ENCODE results near the gene PCYT2.
"Not testable (repeated sequence)": the region's sequence is repeated elsewhere in the genome, so short reads cannot be mapped to it uniquely, and the experiment has no call there.

Gene PCYT2

DNA sequence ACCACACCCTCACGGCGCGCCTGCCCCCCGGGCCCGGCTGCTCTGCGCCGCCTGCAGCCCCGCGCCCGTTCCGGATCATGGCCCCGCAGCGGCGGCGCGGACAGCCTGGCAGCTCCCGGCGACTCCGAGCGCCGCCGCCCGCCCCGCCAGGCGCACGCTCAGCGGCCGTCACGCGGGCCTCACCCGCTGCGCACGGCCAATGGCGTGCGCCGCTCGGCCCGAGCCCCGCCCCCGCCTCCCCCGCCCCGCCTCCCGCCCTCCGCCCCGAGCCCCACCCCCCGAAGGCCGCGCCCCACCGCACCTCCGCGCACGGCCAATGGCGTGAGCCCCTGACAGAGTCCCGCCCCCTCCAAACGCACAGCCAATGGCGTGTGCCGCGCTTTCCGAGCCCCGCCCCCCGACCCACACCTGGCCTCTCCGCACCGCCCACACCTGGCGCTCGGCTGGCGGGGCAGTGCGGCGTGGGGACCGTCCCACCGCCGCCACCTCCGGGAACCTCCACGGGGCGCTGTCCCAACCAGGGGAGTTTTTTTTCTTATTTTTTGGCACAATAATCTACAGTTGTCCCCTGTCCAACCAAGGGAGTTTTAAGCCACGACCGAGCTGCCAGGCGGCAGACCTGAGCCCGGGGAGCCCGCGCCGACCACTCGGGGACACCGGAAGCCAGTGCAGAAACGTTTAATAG, at the start of gene PCYT2:
PCYT2 (minus strand) TSS at position 123 of the 685 bp plus-strand sequence; CDS start at position 79, 44 bp downstream.
- DNase-seq, result peak; percentile 90

- DNase-seq, result no peak
Observed at GRCh38 chr17:81960130-81960958, 49.1 kb upstream of the PCYT2 start.

DNA sequence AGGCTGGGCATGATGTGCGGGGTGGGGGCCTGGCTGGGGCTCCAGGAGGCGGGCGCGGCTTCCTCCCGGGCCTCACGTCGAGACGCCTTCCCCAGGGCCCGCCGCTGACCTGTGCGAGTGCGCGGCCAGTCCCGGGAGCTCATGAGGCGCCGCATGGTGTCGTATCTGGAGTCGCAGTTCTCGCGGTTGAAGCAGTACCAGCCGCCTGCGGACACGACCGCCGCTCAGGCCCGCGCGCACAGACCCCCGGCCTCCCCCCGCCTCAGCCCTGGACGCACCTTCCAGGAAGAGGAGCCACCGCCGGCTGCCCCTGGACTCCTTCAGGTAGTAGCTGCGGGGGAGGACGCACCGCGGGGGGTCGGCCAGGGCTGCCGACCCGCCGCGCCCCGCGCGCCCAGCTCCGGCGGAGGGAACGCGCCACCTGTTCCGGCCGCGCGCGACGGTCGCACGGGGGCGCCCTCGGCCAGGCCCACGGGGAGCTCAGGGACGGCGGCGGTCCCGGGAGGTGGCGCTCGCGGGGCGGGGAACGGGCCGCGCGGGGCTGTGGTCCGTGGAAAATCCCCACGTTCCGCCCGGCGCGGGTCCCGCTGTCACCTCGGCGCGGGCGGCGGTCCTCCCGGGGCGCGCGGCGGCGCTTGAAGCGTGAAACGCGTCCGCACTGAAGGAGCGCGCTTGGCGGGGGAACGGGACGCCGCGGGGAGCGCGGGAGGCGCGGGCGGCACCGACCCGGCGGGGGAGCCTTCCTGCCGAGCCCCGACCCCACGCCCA, 48.3 kb upstream of the PCYT2 start:
- DNase-seq, result peak; percentile 80

DNA sequence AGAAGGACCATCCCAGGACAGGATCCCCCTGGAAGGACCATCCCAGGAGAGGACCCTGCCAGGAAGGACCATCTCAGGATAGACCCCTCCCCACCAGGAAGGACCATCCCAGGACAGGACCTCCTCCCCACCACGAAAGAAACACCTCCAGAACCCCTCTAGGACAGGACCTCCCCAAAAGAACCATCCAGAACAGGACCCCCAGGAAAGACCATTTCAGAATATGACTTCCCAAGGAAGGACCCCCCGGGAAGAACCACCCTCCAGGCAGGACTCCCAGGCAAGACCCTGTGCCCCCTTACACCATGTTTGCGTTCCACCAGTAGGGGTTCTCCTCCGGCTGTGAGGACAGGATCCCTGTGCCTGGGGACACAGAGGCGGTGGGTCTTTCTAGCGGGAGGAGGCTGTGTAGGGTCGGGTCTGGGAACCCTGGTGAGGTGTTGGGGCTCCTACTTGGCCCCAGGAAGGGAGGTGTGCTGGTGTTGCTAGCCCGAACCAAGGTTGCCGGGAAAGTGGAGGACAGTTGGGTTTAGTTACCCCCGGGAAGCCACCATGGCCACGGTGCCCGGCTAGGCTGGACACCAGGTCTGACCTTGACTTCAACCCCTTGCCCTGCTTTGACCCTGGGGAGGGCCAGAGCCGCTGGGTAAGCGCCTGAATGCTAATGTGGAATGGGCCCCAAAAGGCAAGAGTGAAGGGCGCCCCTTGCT, 47.6 kb upstream of the PCYT2 start:
- DNase-seq, result no peak

GRCh38 chr17:81957691-81958432, 46.7 kb upstream of the PCYT2 start:
- DNase-seq, result no peak

- no peak for DNase-seq
Observed at GRCh38 chr17:81956607-81957589, 45.7 kb upstream of the PCYT2 start.

GRCh38 chr17:81955756-81956544, 44.8 kb upstream of the PCYT2 start:
- DNase-seq, result no peak

- no peak for DNase-seq
Observed at GRCh38 chr17:81955058-81955681, 44.0 kb upstream of the PCYT2 start.

- DNase-seq, result no peak
Observed at GRCh38 chr17:81954131-81955057, 43.2 kb upstream of the PCYT2 start.

DNA sequence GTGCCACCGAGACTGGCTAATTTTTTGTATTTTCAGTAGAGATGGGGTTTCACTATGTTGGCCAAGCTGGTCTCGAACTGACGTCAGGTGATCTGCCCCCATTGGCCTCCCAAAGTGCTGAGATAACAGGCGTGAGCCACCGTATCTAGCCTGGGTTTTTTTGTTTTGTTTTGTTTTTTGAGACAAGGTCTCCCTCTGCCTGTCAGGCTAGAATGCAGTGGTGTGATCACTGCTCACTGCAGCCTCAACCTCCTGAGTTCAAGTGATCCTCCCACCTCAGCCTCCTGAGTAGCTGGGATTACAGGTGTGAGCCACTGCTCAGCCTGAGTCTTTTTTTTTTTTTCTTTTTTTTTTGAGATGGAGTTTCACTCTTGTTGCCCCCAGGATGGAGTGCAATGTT, 42.2 kb upstream of the PCYT2 start:
- DNase-seq, result not testable (repeated sequence)

DNA sequence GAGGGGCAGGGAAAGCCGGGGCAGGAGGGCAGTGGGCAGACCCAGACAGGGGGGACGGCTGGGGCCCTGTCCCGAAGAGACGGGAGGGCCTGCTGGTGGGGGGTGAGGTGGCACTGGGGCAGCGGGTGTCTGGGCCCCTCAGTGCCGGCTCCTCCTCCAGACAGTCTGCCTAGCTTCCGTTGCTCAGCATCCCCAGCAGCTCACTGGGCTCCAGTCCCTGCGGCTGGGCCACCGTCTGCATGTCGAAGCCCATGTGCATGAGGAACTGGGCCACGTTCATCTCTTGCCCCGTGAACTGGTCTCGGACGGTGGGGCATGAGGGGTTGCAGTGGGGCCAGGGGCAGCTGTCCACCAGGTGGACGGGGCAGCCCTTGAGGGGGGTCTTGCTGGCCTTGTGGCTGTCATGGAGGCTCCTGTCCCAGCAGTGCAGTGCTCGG, 41.6 kb upstream of the PCYT2 start:
- no peak for DNase-seq

DNA sequence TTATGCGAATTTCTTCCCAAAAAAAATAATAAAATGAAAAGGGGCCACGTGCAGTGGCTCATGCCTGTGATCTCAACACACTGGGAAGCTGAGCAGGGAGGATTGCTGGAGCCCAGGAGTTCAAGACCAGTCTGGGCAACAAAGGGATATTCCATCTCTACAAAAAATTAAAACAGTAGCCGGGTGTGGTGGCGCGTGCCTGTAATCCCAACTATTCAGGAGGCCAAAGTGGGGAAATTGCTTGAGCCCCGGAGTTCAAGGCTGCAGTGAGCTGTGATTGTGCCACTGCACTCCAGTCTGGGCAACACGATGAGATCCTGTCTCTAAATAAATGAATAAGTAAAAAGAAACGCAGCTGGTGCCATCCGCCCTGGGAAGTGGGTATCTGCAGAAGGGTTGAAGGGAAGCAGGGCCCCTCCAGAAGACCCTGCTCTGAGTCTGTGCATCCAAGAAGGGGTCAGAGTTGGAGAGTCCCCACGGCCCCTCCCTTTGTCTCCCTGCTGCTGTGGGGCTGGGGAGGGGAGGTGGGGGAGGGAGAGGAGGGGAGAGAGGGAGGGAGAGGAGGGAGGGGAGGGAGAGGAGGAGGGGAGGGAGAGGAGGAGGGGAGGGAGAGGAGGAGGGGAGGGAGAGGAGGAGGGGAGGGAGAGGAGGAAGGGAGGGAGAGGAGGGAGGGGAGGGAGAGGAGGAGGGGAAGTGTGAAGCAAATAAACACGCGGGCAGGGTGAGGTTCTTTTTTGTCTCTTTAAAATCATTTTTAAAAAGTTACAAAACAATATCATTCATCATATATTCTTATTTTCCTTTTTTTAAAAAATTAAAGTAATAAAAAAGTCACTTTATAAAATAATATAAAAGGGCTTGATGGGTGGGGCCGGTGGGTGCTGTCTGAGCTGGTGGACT, 40.8 kb upstream of the PCYT2 start:
- no peak for DNase-seq

DNA sequence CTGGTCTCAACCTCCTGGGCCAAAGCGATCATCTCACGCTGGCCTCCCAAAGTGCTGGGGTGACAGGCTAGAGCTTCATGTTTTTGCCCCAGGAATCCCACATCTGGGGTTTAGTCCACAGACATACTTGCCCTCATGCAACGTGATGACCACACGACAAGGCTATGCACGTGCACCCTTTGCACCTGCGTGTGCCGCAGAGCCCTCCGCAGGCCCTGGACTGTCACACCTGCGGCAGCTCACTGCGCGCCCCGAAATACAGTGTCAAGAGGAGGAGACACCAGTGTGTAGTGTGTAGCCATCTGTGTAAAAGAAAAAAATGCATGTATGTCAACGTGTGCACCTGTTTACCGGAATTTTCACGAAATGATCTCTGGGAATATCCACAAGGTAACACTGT, 39.3 kb upstream of the PCYT2 start:
- DNase-seq, result no peak

DNA sequence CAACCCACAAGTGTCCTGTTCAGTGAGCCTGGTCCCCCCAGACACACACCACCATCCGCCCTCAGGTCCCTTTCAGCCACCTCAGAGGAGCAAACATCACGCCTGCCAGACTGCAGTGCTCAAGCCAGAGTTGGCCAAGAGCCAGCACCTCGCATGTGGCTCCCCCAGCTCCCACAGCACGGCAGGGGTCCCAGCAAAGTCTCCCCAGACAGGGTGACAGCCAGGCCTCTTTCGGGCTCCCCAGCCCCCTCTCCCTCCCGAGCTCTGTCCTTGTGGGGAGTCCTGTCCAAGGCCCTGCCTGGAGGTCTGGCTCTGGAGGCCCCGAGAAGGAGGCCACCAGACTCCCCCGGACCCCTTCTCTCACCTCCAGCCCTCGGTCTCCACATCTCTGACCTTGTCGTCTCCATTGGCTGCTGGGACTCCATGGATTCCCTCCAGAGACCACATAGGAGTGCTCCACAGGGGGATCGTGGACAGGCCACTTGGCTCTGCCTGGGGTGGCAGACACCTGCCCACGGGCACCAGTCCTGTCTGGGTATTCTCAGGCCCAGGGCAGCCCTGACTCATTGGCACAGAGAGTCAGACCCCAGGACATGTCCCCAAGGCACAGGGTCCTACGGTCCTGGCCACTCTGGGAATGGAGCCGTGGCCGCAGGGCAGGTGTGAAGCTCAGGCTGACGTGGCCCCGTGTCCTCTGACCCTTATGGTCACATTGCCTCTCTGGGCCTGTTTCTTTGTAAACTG, 37.6 kb upstream of the PCYT2 start:
- no peak for DNase-seq

- DNase-seq, result no peak
Observed at GRCh38 chr17:81947189-81947588, 36.0 kb upstream of the PCYT2 start, which contains the start of gene MYADML2. MYADML2 (minus strand) TSS chr17:81947233; CDS start chr17:81941741, 5,492 bp downstream.

DNA sequence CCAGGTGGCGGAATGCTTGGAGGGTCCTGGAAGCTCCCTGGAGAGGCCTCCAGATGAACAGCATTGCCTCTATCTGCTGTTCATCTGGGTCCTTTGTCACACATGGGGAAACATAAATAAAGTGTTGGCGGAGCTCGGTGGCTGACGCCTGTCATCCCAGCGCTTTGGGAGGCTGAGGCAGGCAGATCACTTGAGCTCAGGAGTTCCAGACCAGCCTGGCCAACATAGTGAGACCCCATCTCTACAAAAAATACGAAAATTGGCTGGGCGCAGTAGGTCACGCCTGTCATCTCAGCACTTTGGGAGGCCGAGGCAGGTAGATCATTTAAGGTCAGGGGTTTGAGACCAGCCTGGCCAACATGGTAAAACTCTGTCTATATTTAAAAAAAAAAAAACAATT, 33.7 kb upstream of the PCYT2 start:
- no peak for DNase-seq

Data from activated naive CD4-positive, alpha-beta T cell treated with Interleukin-2 at 50 U/mL for 16 hours (primary cell).